HG03159 (cell line): Measurements from ENCODE around the gene MZT2A.
"Not testable (repeated sequence)": the region's sequence is repeated elsewhere in the genome, so short reads cannot be mapped to it uniquely, and the experiment has no call there.

ENCODE experiments used
- ATAC-seq: cut with Tn5 transposase; IDR thresholded peaks from one replicate; pipeline ENCODE4 v1.9.1; 2021; ENCODE audit warnings: mild to moderate bottlenecking, moderate library complexity; ENCODE audit not compliant: unreplicated experiment

The MZT2A gene

DNA sequence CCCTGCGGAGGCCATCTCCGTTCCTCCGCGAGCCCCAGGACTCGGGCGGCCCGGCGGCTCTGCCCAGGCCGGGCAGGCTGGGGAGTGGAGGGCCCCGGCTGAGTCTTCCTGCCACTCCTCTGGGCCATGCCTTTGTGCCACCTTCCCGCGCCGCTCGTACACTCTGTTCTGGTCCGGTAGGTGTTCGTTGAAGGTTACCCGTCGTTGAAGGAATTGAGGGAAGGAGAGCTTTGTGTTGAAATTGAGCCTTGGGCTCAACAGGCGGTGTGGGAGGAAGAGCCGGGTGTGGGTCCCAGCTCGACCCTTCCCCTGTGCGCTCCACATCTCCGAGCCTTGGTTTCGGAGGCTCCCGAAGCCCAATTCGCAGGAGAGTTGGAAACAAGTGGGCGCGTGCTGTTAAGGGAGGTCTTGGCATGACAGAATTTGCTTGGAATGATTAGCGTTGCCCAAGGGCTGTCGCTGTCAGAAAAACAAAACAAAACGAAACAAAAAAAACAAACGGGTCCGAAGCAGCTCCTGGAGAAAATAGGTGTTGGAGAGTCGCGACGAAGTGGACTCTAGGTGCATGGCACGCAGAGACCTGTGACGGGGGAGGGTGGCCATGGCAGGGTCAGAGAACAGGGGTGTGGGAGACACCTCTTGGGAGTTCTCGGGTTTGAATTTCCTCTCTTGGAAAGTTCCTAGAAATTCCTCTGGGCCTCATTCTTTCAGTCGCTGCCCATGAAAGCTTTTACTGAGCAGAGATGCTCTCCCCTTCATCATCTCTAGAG, 1.2 kb upstream of the MZT2A start:
- ATAC-seq, result peak; percentile 20

DNA sequence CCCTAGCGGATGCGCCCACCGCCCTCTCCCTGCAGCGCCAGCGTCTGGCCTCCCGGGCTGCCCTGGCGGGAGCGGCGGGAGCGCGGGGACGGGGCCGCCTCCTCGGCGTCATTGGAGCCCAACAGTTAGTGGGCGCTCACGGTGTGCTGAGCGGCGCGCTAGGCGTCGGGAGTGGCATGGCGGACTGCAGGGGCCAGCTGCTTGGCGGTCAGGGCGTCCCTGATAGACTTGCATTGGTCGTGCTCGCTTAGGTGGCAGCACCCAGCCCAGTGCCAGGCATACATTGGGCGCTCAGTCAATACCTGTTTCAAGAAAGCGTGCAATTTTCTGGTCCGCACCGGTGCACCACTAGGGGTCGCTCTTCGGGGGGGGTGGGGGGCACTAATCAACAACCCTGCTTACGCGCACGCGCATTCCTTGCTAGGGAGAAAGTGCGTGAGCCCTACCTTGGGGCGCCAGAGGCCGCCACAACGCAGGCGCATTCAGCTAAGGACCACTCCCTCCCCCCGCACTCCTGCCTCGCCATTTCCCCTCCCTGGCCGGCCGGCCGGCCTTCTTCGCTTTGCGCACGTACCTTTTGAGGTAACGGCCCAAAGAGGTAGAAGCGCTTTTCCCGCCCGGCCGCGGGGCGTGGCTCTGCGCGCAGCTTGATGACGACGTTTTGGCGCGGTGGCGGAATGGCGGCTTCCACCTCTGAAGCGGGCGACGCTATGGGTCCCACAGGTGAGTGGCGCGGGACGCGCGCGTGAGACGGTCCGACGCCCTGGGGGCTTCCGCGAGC, 411 bp upstream of the MZT2A start:
- ATAC-seq, result peak; percentile 71

DNA sequence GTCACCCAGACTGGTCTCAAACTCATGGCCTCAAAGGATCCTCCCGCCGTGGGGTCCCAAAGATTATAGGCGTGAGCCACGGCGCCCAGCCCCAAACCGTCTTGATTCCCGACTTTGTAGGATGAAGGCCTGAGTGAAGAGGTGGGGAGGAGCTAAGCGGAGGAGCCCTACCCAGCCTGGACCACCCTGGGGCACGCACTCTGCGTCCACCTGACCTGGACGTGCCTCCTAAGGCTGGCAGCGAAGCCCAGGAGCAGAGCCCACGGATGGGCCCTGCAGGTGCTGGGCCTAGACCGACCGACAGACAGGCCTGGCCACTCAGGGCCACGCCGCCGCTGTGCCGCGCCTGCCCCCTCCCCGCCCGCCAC, 744 bp downstream of the MZT2A start:
- ATAC-seq, result not testable (repeated sequence)

DNA sequence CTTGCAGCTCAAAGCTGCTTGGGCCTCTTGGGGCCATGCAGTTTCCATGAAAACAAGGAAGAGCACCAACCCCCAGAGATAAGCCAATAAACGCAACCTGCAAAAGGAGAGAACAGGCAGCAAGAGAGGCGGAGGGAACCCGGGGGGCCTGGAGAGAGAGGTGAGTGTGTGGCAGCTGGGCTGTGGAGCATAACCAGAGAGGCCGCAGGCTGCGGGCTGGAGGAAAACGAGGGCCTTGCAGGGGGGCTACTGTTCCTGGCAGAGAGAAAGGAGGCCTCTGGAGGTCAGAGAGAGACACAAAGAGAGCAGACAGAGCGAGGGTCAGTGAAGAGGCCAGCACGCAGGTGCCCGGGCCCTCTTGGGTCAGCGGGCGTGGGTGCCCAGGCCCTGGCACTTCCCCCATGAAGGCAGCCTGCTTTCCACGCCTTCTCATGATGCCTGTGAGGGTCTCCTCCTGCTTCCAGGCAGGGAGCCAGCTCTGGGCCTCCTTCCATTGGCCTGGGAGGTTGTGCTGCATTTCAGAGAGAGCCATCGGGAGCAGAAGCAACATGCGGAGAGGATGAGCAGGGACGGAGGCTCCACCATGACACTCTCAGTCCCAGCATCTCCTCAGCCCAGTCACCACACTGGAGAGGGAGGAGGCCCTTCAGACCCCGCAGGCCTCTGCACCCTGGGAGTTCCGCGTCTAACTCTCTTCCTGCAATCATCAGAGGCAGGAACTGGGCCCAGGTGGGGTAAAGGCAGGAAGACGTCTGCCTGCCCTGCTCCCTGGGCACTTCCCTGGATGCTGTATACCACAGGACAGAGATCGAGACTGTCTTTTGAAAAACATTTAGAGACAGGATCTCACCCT, 1.4 kb downstream of the MZT2A start:
- ATAC-seq, result not testable (repeated sequence)

DNA sequence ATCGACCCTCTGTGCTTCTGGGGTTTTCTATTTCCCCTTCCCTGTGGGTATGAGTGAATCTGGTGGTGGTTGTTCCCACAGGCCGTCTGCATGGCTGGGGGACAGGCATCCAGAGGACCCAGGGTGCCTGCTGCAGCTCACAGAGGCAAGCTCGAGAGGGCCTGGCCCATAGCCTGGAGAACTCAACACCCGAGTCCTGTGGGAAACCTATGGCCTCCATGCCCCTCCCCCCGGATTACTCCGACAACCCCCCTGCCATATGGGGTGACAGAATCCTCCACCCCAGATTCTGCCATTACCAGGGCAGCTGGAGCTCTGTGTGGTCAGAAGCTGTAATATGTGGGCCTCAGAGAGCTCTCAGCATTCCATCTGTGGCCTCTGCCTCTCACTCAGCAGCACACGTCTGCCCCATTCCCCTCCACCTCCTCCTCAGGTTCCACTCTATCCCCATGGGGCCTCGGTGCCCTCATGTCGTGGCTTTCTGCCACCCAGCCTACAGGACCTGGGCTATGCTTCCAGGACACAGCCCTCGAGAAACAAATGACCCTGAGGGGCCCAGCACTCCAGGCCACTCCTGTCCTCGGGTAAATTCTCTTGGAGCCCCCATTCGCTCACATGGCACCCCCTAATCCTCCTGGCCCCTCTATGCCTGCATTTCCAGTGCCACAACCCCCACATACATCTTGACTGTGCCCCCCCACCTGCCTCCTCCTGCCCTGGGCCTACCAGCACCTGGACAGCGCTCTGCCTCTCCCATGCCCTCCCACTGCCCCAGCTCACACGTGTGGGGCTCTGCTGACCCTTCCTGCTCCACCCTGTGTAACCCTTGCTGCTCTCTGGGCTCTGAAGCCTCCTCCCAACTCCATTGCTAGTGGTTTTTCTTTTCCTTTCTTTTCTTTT, 3.6 kb downstream of the MZT2A start:
- ATAC-seq, result no peak

DNA sequence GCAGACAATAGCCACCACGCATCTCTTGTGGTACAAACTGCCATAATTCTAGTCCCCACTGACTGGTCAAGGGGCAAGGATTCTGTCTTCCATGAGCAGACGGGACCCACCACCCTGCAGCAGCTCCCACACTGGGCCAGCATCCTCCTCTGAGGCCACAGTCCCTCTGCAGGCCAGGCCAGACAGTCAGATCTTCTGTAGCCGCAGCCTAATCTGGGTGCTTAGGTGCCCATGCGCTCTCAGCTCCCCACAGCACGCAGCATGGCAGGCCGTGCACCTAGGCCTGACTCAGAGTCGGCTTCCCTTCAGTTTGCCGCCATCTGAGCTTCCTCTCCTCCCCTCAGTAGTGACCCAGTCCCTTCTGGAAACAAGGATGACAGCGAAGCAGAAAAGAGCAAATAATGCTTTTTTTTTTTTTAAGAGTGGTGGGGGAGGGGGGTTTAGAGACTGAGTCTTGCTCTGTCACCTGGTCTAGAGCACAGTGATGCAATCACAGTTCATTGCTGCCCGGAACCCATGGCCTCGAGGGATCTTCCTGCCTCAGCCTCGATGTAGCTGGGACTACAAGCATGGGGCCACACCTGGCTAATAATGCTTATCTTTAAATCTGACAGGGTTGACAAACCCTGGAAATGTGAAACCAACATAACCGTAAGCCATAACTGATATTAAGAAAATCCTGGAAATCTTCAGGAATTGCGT, 5.8 kb downstream of the MZT2A start:
- ATAC-seq, result not testable (repeated sequence)

DNA sequence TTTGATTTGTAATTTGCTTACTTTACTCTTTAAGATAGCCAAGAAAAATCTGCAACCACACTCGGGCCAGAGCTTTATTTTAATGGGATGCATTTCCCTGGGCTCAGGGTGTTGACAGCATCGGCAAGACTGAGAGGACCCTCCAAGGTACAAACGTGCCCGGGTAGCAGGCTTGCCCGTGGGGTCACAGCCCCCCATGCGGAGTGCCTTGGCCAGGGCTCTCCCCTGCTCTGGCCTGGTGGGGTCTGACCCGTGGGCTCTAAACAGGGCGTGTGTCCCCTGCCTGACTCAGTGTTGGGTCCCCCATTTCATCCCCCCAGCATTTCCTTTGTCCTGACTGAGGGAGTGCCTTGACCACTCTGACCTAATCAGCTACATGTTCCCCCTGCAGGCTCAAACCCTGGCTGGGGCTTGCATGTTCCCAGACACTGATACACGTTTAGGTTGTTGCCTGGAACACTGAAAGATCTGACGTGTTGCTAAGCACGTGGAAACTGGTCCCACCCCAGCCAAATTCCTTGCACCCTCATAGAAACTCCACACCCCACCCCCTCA, 7.2 kb downstream of the MZT2A start:
- not testable (repeated sequence) for ATAC-seq

DNA sequence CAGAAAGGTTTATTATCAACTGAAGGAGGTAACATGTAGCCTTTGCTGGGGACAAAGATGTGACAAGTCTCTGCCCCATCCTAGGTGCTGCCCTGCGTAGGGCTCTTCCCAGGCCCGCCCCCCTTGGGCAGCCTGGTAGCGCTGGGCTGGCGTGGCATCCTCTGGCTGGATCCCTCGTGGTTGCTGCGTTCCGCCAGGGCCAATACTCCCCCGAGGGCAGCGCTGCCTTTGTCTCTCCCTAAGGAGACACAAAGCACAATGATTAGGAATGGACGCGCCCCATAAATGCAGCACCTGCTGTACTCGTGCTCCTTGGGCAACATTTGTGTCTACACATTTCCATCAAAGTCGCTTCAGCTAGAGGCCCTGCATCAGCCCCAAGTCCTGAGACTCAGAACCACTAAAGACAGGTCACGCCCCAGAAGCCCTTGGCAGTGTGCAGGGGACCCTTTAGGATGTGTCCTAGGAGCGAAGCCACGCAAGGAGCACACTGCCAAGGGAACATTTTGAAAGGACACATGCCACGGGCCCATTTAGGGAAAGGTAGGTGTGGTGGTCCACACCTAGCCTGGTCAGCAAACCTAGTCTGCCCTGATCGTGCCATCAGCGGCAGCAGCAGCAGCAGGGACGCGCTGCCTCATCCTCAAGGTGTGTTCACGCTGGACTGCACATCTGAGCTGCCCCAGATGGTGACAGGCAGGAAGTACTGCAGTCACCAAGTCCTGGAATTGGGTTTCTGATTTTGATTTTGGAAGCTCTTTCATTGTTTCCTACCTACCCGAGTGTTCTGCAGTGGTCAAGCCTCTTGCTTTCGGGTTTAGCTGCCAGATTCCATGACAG, 8.0 kb downstream of the MZT2A start:
- not testable (repeated sequence) for ATAC-seq

DNA sequence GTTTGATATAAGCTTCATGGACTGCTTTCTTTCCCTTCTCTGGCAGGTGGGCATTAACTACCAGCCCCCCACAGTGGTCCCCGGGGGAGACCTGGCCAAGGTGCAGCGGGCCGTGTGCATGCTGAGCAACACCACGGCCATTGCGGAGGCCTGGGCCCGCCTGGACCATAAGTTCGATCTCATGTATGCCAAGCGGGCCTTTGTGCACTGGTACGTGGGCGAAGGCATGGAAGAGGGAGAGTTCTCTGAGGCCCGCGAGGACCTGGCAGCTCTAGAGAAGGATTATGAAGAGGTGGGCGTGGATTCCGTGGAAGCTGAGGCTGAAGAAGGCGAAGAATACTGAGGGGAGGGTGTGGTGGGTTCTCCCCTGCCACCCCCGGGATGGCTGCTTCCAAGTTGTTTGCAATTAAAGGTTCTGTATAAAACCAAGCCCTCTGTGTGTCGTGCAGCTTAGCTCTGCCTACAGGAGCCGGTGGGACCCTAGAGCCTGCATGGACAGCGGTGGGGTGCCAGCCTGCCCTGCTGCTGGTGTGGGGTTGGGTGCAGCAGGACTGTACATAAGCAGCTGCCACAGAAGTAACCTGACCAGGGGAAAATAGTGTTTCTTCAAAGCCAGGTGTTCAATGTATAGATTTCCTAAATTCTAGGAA, 9.6 kb downstream of the MZT2A start:
- not testable (repeated sequence) for ATAC-seq

DNA sequence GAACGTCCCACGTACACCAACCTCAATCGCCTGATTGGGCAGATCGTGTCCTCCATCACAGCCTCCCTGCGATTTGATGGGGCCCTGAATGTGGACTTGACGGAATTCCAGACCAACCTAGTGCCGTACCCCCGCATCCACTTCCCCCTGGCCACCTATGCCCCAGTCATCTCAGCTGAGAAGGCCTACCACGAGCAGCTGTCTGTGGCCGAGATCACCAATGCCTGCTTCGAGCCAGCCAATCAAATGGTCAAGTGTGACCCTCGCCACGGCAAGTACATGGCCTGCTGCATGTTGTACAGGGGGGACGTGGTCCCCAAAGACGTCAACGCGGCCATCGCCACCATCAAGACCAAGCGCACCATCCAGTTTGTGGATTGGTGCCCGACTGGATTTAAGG, 11.8 kb downstream of the MZT2A start:
- ATAC-seq, result not testable (repeated sequence)

DNA sequence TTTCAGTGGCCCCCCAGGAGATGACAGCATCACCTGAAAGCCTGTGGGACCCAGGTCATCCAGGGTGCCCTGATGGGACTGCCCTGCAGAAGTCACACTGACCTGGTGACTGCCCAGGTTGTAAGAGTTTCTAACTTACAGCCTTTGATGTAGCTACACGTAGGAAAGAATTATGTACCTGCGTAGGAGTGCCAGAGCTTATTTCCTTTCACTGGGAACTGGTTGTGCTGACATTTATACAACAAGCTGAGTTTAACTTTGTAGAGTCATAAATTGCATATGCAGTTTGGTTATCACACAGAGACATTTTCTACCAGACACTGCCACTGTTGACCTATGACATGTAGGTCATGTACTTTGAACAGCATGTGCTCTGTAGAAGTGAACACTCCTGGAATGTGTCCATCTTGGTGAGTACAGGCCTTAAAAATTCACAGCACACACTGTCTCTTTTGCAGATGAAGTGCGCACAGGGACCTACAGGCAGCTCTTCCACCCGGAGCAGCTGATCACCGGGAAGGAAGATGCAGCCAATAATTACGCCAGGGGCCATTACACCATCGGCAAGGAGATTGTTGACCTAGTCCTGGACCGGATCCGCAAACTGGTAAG, 13.2 kb downstream of the MZT2A start:
- not testable (repeated sequence) for ATAC-seq

DNA sequence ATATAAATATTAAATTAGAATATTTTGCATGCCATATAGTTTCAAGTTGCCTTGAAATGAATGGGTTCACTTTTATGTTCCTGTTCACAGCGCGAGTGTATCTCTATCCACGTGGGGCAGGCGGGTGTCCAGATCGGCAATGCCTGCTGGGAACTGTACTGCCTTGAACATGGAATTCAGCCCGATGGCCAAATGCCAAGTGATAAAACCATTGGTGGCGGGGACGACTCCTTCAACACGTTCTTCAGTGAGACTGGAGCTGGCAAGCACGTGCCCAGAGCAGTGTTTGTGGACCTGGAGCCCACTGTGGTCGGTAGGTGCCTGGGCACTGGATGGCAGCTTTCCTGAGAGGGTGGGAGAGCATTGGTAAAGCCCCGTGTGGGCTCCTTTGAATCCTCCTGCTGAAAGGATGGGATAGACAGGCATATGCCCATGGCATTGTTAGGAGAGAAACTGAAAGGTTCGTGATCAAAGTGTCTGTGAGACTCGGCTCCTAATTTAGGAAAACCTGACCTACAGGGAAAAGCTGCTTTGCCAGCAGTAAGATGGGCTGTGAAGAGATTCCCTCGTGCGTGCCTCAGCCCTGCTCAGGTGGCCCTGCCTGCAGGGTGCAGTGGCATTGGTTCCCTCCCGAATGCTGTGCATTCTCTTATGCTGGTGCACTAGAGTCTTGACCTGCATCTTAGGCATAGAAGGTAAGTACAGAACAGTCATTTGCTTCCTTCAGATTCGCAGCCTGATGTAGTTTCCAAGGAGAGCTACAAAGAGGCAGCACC, 13.9 kb downstream of the MZT2A start:
- ATAC-seq, result not testable (repeated sequence)

DNA sequence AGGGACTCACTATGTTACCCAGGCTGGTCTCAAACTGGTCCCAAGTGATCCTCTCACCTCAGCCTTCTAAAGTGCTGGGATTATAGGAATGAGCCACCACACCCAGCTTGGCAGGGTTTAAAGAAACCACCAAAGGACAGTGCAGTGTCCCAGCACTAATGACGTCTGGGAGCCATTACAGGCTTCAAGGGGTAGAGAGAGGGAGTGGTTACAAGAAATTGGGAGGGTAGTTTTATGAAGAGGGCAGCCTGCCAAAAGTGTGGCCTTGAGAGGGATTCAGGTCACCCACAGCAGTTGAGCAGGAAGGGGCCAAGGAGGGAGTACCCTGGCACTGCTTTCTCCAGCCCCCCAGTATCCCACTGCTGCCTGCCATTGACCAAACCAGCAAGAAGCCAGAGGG, 15.0 kb downstream of the MZT2A start:
- not testable (repeated sequence) for ATAC-seq

DNA sequence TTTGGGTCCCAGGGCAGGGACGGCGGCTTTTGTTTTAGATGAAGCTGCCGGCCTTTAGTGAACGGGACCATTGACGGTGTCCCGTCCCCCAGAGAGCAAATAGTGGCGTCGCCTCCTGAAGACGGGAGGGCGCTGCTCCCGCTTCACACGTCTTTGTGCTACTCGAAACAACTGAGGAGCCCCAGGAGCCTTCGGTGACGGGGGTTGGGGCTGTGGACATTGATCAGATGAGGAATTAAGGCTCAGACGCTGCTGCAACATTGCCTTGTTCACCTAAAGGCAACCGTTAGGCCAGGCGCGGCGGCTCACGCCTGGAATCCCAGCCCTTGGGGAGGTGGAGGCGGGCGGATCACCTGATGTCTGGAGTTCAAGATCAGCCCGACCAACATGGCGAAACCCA, 15.8 kb downstream of the MZT2A start:
- ATAC-seq, result not testable (repeated sequence)

DNA sequence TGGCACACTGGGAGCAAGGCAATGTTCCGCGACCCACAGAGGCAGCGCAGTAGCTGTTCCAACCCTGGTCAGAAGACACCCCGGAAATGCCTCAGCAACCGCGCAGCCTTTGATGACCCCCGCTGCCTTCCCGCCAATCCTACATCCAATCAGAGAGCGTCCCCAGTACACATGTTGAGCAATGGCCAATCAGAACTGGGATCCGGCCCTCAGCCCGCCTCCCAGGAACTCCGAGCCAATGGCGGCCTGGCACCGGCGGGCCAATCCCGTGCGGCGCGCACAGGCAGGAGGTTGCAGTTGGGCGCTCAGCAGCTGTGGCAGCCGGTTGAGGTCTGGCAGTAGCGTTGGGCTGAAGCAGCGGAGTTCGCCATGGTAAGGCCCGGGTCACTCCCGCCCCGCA, 16.4 kb downstream of the MZT2A start, which contains the start of gene TUBA3D:
Gene TUBA3D (plus strand): TSS at position 289 of the 400 bp plus-strand sequence. CDS start 81 bp downstream, at position 370.
- ATAC-seq, result no peak

DNA sequence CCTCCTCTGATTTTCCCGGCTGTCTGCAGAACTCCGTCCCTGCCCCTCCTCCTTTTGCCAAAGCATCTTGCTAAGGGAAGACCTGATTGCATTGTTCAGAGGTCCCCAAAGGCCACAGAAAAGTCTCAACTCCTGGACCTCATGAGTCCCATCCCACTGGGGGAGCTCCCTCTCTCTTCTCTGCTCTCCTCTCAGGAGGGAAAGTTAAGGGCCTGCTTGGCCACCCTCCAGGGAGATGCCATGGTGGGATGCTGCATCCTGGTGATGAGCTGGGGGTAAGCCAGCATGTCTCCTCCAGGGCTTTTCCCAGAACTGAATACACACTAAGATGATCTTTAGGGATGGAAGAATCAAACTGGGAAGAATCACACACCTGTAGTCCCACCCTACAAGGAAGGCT, 18.9 kb downstream of the MZT2A start:
- not testable (repeated sequence) for ATAC-seq

DNA sequence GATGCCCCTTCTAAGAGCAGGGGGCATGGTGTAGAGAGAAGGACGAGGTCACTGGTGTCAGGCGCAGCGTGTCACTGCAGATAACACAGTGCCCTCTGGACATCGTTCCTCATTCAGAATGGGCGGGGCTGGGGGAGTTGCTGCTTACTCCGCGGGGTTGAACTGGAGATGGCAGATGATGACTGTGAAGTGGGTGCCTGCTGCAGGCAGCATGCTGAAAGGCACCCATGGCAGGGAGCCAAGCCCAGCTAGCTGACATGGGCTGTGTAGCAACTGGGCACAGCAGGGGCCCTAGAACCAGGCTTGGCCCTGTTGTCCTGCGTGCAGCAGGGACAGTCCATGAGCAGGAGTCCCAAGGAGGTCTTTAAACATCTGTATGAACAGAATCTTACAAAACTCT, 20.6 kb downstream of the MZT2A start:
- ATAC-seq, result not testable (repeated sequence)
